Smooth muscle cell (in vitro differentiated cells): ENCODE data around the gene REST. TPM values are rescaled to one million over a fixed set of nuclear protein-coding genes. Genes with fewer than 3 reads are reported as not detected.

Source experiments
- DNase-seq: peaks from one replicate; lab custom pipeline; 2025; ENCODE audit not compliant: unreplicated experiment; lab: John Stamatoyannopoulos, UW
- H2AFZ ChIP-seq: fragments of 200-600 bp; sonication (generic); 2 replicates; pipeline ENCODE4 v1.6.0; 2016; ENCODE audit warnings: antibody characterized with exemption, low read depth, mild to moderate bottlenecking
- H3F3A ChIP-seq: fragments of 200-600 bp; sonication (generic); 2 replicates; pipeline ENCODE4 v1.6.0; 2017; ENCODE audit warnings: antibody characterized with exemption, low read depth
- H3K27ac ChIP-seq: fragments of 200-600 bp; sonication (generic); 2 replicates; pipeline ENCODE4 v1.5.1; 2016; ENCODE audit warnings: low read depth, mild to moderate bottlenecking
- H3K27me3 ChIP-seq: fragments of 200-600 bp; sonication (generic); 2 replicates; pipeline ENCODE4 v1.6.1; 2016; ENCODE audit warnings: low read depth, mild to moderate bottlenecking
- H3K36me3 ChIP-seq: fragments of 200-600 bp; sonication (generic); 2 replicates; pipeline ENCODE4 v1.5.1; 2016; ENCODE audit warnings: low read depth
- H3K4me1 ChIP-seq: fragments of 200-600 bp; sonication (generic); 2 replicates; pipeline ENCODE4 v1.5.1; 2016; ENCODE audit warnings: low read depth
- H3K4me2 ChIP-seq: fragments of 200-600 bp; sonication (generic); 2 replicates; pipeline ENCODE4 v1.6.0; 2016; ENCODE audit warnings: mild to moderate bottlenecking
- H3K4me3 ChIP-seq: fragments of 200-600 bp; sonication (generic); 2 replicates; pipeline ENCODE4 v1.5.1; 2016; ENCODE audit warnings: mild to moderate bottlenecking
- H3K79me2 ChIP-seq: fragments of 200-600 bp; sonication (generic); 2 replicates; pipeline ENCODE4 v1.6.0; 2016; ENCODE audit warnings: low read depth, mild to moderate bottlenecking
- H3K9ac ChIP-seq: fragments of 200-600 bp; sonication (generic); 2 replicates; pipeline ENCODE4 v1.6.0; 2016; ENCODE audit warnings: low read depth
- H3K9me3 ChIP-seq: fragments of 200-600 bp; sonication (generic); replicated peaks from 2 replicates; pipeline ENCODE4 v1.5.1; 2016; ENCODE audit warnings: low read depth
- H4K20me1 ChIP-seq: fragments of 200-600 bp; sonication (generic); 2 replicates; pipeline ENCODE4 v1.6.0; 2016; ENCODE audit warnings: low read depth
- WGBS: methylation state at CpG from one replicate; pipeline ENCODE4 v1.1.7; 2016; ENCODE audit warnings: low lambda C conversion rate; 5-methylcytosine and 5-hydroxymethylcytosine counted together
- polyA plus RNA-seq: library from polyadenylated mRNA; unstranded; fragments of >200 nt; fragmentation: Nextera tagmentation; extraction: Ambion mirVana; gene quantifications from 2 replicates; pipeline ENCODE4 v1.2.1, GENCODE V29; 2016
- total RNA-seq: library from RNA; depleted of rRNA; stranded (reverse); fragments of >200 nt; gene quantifications from 2 replicates; pipeline ENCODE4 v1.2.3, GENCODE V29; 2014
- TF ChIP-seq, protein P1 (sequence below): fragments of 200-600 bp; sonication (generic); IDR thresholded peaks from 2 replicates; pipeline ENCODE4 v1.5.1; 2017; ENCODE audit warnings: borderline replicate concordance, mild to moderate bottlenecking, antibody characterized with exemption; ENCODE audit not compliant: insufficient read depth, poor library complexity, severe bottlenecking

REST gene
- total and polyA plus RNA-seq, 2 experiments from 2014 or later, result 53.8 to 70.9 TPM

DNA sequence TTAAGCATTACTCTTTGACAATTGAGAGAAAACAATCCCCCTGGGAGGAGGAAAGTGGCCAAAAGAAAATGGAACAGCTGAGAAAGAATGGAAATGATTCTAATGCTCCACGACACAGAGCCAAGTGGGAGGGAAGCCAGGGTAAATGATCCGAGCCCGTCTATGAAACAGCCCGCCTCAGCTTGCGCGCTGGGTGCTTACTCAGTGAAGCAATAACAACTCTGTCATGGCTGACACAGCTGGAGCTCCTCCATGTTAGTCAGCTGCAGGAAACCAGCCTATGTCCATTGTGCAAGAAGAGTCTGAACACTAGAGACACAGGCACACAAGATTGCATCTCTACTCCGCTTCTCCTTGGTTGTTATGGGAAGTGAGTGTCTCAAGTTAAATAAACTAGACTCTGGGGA, 50.4 kb downstream of the REST start:
- Histone ChIP-seq H3K27ac (no peak overlapping the region), H3K36me3 (peaks cover 4% of the 10 kb centered on the region), H3K9me3 (no peaks in the 10 kb centered on the region), H4K20me1 (no peaks in the 10 kb centered on the region), H3F3A (no peaks in the 10 kb centered on the region), H3K4me3 (no peak overlapping the region), H3K79me2 (no peaks in the 10 kb centered on the region), H3K9ac (no peak overlapping the region), H3K4me2 (no peak overlapping the region), H2AFZ (no peak overlapping the region), H3K4me1 (no peaks in the 10 kb centered on the region), H3K27me3 (no peaks in the 10 kb centered on the region)
- 86% methylated on average over 7 of the region's 7 CpGs for WGBS
- TF ChIP-seq, protein P1, sequence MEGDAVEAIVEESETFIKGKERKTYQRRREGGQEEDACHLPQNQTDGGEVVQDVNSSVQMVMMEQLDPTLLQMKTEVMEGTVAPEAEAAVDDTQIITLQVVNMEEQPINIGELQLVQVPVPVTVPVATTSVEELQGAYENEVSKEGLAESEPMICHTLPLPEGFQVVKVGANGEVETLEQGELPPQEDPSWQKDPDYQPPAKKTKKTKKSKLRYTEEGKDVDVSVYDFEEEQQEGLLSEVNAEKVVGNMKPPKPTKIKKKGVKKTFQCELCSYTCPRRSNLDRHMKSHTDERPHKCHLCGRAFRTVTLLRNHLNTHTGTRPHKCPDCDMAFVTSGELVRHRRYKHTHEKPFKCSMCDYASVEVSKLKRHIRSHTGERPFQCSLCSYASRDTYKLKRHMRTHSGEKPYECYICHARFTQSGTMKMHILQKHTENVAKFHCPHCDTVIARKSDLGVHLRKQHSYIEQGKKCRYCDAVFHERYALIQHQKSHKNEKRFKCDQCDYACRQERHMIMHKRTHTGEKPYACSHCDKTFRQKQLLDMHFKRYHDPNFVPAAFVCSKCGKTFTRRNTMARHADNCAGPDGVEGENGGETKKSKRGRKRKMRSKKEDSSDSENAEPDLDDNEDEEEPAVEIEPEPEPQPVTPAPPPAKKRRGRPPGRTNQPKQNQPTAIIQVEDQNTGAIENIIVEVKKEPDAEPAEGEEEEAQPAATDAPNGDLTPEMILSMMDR, result no peak
- no peak for DNase-seq

DNA sequence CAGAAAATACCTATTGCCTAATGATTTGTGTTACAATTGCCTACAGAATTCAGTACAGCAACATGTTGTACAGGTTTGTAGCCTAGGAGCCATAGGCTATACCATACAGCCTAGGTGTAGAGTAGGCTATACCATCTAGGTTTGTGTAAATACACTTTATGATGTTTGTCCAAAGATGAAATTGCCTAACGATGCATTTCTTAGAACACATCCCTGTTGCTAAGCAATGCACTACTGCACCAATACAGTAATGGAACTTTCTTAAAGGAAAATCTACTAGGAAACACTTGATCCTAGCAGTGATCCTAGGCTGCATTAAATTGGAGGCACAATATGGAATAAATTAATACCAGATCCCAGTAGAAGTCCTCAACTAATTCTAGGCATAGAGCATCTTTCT, 51.4 kb downstream of the REST start:
- no peaks in the 10 kb centered on the region for H3K27me3 ChIP-seq
- H3K36me3 ChIP-seq, result peaks cover 12% of the 10 kb centered on the region
- H3K79me2 ChIP-seq, result no peaks in the 10 kb centered on the region
- no peak overlapping the region for H3K27ac ChIP-seq
- DNase-seq, result no peak
- no peak overlapping the region for H2AFZ ChIP-seq
- H3K4me2 ChIP-seq, result no peak overlapping the region
- H3K4me3 ChIP-seq, result no peak overlapping the region
- H4K20me1 ChIP-seq, result no peaks in the 10 kb centered on the region
- no peaks in the 10 kb centered on the region for H3K4me1 ChIP-seq
- WGBS, result 97% methylated on average over 1 of the region's 1 CpG
- no peaks in the 10 kb centered on the region for H3F3A ChIP-seq
- TF ChIP-seq, protein P1, result no peak
- no peak overlapping the region for H3K9ac ChIP-seq
- H3K9me3 ChIP-seq, result no peaks in the 10 kb centered on the region

DNA sequence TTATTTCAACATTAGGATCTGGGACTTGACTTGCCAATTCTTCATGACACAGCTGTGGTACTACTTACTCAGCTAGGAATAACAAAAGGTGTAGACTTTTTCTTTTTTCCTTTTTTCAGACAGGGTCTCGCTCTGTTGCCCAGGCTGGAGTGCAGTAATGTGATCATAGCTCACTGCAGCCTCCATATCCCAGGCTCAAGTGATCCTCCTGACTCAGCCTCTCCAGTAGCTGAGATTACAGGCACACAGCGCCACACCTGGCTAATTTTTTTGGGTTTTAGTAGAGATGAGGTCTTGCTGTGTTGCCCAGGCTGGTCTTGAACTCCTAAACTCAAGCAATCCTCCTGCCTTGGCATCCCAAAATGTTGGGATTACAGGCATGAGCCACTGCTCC, 53.4 kb downstream of the REST start:
- H3K9me3 ChIP-seq, result no peaks in the 10 kb centered on the region
- H3K4me2 ChIP-seq, result no peak overlapping the region
- no peak for DNase-seq
- TF ChIP-seq, protein P1, result no peak
- no peaks in the 10 kb centered on the region for H4K20me1 ChIP-seq
- H3F3A ChIP-seq, result no peaks in the 10 kb centered on the region
- peaks cover 17% of the 10 kb centered on the region for H3K36me3 ChIP-seq
- no peak overlapping the region for H3K9ac ChIP-seq
- H3K27ac ChIP-seq, result no peak overlapping the region
- H3K79me2 ChIP-seq, result no peaks in the 10 kb centered on the region
- WGBS, result 100% methylated on average over 2 of the region's 2 CpGs
- no peaks in the 10 kb centered on the region for H3K4me1 ChIP-seq
- no peak overlapping the region for H2AFZ ChIP-seq
- no peaks in the 10 kb centered on the region for H3K27me3 ChIP-seq
- no peak overlapping the region for H3K4me3 ChIP-seq

DNA sequence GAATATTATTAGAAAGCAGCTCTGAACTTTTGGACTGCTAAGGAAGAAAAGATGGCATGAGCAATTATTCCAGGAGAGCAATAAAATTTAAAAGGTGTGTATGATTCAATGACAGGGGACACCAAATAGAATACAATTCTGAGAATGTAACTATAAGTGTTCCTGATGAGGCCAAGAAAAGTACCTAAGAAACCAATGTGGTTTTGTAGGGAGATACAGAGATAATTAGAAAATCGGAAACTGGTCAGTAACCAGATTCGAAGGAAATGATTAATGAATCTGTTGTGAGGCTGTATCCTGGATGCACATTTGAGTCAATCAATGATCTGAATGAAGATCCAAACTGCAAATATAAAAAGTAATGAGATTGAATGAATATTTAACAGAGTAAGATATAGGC, 63.7 kb downstream of the REST start:
- Histone ChIP-seq H3K27me3 (no peaks in the 10 kb centered on the region), H3K4me1 (peaks cover 11% of the 10 kb centered on the region), H3K9me3 (no peaks in the 10 kb centered on the region), H3F3A (no peaks in the 10 kb centered on the region), H3K9ac (no peak overlapping the region), H3K4me2 (no peak overlapping the region), H3K36me3 (peaks cover 33% of the 10 kb centered on the region), H2AFZ (no peak overlapping the region), H4K20me1 (peaks cover 22% of the 10 kb centered on the region), H3K79me2 (peaks cover 29% of the 10 kb centered on the region), H3K4me3 (no peak overlapping the region), H3K27ac (no peak overlapping the region)
- 98% methylated on average over 2 of the region's 2 CpGs for WGBS
- no peak for DNase-seq
- TF ChIP-seq, protein P1, result no peak
